COR-L47 (cell line): Measurements from ENCODE around the gene ATXN7L1.

ENCODE experiments used
- DNase-seq: peaks from one replicate; lab custom pipeline; 2025; lab: John Stamatoyannopoulos, UW

The ATXN7L1 gene

DNA sequence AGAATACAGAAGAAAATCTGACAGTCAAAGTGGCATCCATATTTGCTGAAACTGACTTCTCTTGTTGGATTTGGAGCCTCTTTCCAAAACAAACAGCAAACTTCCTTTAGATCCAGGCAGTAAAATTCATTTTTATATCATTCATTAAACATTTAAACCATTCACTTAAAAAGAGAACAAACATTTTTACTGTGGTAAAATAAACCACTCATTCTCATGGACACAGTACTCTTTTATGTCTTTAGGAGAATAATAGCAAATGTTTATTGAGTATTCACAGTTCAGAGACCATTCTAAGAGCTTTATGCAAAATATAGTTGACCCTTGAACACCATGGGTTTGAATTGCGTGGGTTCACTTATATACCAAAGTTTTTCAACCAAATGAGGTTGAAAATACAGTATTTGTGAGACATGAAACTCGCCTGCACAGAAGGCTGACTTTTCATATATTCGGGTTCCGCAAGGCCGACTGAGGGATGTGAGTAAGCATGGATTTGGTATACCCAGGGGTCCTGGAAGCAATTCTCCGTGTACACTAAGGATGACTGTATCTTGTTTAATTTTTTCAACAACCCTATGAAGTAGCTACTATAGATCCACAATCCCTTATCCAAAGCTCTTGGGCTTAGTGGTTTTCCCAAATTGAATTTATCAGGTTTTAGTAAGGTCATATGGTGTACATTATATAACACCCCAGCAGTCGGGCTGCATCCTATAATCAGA is 49.1 kb downstream of the ATXN7L1 start:
- DNase-seq, result no peak

DNA sequence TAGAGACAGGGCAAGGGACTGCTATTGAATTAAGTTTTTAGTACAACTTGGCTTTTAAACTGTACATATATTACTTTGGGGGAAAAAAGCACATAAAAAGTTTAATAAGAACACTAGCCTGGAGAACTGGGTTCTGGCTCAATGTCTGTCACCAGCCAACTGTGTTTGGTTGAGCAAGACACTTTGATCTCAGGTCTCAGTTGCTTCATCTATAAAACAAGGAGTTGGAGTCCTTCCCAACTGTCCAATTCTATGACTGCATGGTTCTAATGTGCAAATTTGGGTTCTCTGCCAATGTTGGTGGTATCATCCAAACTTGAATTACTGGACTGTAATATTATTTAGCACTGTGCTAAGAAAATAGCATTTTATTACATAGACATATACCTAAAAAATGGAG is 50.3 kb downstream of the ATXN7L1 start:
- no peak for DNase-seq

- DNase-seq, result no peak
Observed at GRCh38 chr7:105825371-105825770, 51.0 kb downstream of the ATXN7L1 start.

- no peak for DNase-seq
Observed at GRCh38 chr7:105822806-105823205, 53.6 kb downstream of the ATXN7L1 start.

- DNase-seq, result no peak
Observed at GRCh38 chr7:105821527-105821926, 54.9 kb downstream of the ATXN7L1 start.

GRCh38 chr7:105820363-105821066 is 55.9 kb downstream of the ATXN7L1 start:
- DNase-seq, result no peak

GRCh38 chr7:105819559-105819958 is 56.8 kb downstream of the ATXN7L1 start:
- no peak for DNase-seq

DNA sequence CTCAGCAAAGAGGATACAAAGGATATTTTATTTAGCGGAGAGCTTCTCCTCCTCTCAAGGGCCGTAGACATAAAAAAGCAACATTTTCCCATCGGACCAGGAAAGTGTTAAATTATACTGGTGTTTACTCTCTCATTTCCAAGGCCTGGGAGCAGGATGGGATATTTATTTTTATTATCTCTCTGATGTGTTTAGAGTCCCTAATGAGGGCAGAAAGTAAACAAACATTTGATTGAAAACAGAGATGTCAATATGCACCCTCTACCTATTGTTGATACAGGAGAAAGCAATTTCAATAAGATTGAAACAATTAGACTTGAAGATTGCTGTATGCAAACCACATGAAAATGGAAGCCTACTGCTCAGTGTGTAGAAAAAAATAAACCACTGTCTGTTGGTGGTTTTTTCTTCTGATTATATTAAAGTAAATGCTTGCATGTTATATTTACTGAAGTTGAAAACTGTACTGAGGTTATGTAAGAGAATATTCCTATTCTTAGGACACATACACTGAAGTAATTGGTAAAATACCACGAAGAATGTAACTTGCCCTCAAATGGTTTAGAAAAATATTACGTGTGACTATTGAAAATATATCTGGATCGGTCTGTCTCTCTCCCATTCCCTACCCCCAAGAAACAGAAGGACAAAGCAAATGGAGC is 59.3 kb downstream of the ATXN7L1 start:
- DNase-seq, result no peak

- DNase-seq, result no peak
Observed at GRCh38 chr7:105816266-105816843, 60.0 kb downstream of the ATXN7L1 start.

GRCh38 chr7:105815576-105815975 is 60.8 kb downstream of the ATXN7L1 start:
- no peak for DNase-seq

DNA sequence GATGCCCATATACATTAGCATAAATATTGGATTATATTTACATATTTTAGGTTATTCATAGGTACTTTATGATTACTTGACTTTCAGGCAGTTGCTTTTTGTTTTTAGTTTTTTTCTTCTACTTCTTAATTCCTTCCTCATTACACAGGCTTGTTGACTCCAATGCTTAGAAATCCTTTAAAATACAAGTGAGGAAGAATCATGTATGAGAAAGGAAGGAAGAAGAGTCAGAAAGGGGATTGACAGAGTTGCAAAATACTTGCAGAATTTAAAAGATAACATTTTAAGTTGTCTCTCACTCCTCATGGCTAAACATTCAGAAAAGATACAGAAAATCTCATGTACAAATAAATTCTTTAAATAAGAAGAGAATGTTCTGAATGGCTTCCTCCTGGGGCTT is 61.9 kb downstream of the ATXN7L1 start:
- no peak for DNase-seq

- no peak for DNase-seq
Observed at GRCh38 chr7:105811189-105811847, 65.1 kb downstream of the ATXN7L1 start.

DNA sequence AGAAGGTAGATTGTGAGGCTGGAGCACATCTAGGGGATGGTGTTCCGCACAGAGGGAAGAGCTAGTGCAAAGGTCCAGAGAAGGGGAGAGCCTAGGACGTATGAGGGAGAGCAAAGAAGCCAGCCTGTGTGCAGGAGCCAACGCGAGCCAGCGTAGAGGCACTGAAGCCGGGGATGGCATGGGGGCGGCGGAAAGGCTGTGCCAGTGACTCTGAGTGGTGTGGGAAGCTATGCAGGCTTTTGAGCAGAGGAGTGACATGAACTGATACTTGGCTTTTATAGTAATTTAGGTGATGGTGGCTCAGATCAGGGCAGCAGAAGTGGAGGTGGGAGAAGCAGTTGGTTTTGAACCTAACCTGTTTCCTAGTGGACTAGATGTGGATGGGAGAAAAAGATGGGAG is 65.8 kb downstream of the ATXN7L1 start:
- DNase-seq, result no peak

- no peak for DNase-seq
Observed at GRCh38 chr7:105808703-105809590, 67.5 kb downstream of the ATXN7L1 start.

- DNase-seq, result no peak
Observed at GRCh38 chr7:105808209-105808608, 68.2 kb downstream of the ATXN7L1 start.

- DNase-seq, result no peak
Observed at GRCh38 chr7:105807448-105807762, 69.0 kb downstream of the ATXN7L1 start.

DNA sequence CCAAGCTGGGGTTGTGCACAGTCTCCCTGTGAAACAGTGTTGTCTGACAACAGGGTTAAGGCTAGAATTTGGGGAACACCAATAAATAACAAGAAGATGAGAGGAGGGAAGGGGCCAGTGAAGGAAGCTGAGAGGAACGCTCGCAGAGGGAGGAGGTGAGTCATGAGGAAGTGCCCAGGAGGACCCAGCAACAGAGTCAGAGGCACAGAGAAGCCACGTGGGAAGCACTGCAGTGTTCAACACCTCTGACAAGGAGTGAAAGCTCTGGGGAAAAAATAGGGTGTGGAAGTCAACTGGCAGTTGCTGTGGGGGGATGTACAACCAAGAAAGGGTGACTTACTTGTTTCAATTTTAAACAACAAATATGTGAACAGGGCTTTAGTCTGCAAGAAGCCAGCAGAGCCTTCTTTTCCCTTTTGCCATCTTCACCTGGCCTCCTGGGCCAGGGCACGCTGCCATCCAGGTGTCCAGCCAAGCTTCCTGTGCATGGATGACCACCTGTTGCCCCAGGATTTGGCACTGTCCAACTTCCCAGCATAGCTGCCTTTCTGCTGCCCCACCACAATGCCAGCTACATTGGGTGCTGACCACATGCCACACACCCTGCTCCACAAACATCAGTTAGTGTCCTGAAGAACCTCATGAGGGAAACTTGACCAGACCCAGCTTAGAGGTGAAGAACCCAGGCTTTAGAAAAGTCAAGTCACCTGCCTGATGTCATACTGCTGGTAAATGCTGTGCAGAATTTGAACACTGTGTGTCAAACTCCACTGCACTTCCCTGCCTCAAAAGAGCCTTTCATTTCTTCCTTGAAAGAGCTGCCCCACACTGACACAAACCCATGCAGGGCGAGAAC is 69.6 kb downstream of the ATXN7L1 start:
- DNase-seq, result no peak

DNA sequence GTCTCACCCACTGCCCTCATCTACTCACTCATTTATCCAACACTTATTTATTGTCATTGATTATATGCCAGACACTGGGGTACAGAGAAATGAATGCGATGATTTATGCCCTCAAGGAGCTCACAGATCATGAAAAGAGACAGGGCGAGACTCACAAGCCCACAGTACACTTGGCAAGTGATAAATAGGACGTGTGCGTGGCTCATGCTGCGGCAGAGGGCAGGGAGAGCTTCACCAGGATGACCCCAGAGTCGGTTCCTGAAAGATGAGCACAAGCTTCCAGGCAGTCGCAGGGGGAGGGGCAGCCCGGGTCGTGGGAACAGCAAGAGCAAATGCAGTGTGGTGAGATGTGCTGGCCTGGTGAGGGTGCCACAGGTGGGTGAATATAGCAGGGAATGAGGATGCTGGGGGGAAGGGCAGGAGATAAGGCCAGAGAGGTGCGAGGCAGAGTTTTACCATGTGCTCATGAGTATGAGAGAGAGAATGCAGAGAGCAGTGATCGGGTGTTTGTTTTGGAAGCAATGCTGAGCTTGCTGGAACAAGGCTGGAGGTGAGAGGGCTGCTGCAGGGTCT is 70.9 kb downstream of the ATXN7L1 start:
- no peak for DNase-seq

DNA sequence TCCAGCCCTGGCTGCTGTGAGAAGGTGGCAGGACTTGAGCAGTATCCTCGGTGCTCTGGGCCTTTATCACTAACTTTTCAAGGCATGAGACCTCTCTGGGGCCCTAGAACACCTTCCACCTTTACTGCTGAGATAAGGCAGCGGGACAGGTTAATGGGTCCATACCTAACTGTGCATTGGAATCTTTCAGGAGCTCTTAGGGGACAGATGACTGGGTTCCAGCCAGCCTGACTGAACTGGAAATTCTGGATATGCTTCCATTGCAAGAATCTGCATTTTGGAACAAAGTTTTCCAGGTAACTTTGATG is 73.0 kb downstream of the ATXN7L1 start:
- no peak for DNase-seq
